Raji (cell line): ENCODE measurements around the gene INO80D.

Source experiments
- POLR2A ChIP-seq: IDR thresholded peaks from 2 replicates; pipeline ENCODE4 v1.6.1; 2011; ENCODE audit warnings: low read depth, low read length, control low read depth; ENCODE audit not compliant: insufficient read depth

The INO80D gene

DNA sequence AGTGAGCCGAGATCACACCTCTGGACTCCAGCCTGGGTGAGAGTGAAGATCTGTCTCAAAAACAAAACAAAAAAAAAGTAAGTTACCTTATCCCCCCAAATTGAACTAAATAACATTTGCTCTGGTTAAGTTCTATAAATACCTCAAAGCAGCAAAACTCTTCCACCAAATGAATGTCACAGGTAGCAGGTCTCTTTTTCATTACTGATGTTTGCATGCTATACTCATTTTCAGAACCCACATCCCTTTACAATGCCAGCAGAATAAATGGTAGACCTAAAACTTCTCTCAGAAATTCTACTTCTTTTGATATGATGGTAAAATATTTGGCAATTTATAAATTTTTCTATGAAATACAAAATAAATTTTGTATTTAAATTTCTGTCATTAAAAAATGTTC lies 22.3 kb downstream of the INO80D start:
- no peak for TF ChIP-seq POLR2A

DNA sequence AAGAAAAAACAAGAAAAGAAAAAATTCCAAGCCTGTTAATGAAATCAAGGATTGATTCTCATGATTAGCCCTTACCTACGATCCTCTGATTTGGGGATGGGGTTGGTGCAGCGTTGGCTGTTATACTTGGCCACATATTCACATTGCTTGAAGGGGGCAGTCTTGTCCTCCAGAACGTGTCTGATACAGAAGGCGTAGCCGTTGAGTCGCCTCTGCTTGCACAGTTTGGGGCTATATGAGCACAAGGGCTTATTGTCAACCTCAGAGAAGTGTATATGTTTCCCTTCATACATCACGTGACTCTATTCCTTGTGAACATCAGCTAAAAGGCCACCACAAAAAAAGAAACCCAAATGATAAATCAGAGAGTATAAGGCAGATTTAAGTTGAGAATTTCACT lies 23.2 kb downstream of the INO80D start:
- TF ChIP-seq POLR2A: no peak

DNA sequence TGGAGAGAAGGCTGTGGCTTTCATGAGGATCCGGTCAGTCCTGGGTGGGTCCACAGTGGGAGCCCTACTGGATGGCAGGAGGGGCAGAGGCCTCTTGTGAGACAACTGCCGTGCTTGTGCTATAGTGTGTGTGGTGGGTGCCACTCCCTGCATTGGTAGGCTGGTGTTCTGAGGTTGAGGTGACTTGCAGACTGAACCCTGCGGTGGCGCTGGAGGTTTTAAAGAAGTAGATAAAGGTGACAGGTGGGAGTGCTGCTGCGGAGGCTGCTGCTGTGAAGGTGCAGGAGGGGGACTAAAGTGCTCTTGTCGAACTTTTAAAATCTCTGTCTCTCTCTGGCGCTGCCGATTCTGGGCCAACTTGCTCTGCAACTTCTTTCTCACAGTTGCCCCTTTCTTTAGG lies 29.7 kb downstream of the INO80D start:
- TF ChIP-seq POLR2A: no peak

- no peak for TF ChIP-seq POLR2A
These were observed 31.0 kb downstream of the INO80D start for GRCh38 chr2:206054952-206055351.

DNA sequence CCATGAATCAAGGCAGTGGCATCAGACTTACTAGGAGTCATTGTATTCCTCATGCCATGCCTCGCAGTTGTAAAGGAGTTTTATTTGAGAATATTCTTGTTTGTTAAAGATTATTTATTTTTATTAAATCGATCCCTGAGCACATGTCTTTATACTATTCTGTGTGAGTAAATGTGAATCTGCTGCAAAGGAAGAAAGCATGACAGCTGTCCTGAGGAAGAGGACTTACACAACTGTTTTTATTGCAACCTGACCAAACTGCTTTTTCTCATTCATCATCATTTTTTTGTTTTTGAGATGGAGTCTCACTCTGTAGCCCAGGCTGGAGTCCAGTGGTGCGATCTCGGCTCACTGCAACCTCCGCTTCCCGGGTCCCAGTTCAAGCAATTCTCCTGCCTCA lies 34.1 kb downstream of the INO80D start:
- no peak for TF ChIP-seq POLR2A

GRCh38 chr2:206049392-206049791 lies 36.6 kb downstream of the INO80D start:
- no peak for TF ChIP-seq POLR2A

DNA sequence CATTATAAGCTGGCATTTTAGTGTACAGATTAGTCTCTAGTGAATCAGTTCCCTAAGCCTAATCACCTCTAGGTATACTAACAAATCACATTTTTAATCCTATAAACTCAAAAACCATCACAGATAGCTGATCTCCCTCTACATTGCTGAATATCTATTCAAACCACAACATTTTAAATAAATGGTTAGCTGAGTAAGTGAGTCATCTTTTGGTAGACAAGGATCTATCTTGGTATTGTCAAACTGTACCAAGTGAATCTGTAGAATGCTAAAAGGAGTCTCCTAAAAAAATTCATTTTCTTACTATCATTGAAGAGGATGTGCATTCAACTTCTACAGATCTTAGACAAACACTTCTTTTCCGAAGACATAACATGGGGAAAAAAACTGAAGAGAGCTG lies 40.7 kb downstream of the INO80D start:
- TF ChIP-seq POLR2A: no peak

GRCh38 chr2:206040525-206040924 lies 45.4 kb downstream of the INO80D start:
- no peak for TF ChIP-seq POLR2A

DNA sequence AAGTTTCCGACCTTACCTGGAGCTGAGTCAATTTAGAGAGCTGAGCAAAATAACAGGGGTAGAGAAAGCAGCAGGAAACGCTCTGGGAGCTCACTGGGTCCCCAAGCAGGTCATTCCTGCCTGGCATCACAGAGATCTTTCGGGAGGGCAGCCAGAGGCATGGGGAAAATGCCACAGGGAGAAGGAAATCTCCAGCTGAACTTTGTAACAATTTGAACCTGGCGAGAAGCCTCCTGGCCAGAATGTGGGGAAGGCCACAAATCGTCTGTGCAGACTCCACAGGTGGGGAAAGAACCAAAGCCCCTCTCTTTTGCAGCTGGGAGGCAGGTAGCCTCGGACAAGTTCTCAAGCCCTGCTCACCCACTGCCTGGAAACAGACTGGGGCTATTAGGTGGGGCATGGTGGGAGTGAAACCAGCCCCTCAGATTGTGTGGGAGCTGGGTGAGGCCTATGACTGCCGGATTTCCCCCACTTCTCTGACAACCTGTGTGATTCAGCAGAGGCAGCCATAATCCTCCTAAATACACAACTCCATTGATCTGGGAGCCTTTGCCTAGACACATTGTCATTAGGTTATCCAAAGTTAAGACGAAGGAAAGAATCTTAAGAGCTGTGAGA lies 53.9 kb downstream of the INO80D start:
- TF ChIP-seq POLR2A: no peak

DNA sequence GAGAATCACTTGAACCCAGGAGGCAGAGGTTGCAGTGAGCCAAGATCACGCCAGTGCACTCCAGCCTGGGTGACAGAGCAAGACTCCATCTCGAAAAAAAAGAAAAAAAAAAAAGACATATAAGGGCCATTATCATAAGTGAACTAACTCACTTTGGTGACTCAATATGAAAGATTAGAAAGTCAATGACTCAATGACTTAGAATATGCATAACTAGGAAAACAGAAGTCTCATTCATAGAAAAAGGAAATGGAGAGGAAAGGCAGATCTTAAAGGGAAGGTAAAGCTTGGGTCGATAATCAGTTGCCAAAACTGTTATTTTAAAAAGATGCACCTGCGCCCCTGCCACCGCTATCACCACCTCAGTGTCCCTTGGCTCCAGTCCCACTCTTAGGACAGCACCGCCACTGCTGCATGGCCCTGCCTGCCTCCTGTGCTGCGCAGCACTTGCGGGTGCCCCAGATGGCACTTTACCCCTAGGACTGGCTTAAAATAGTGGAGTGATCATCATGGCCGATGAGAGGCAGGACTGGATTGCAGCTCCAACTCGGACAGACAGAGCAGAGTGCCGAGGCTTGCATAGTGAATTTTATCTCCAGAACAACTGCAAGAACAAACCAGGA lies 54.7 kb downstream of the INO80D start:
- no peak for TF ChIP-seq POLR2A

GRCh38 chr2:206028101-206028500 lies 57.9 kb downstream of the INO80D start:
- TF ChIP-seq POLR2A: no peak

- TF ChIP-seq POLR2A: no peak
These were observed 62.8 kb downstream of the INO80D start for GRCh38 chr2:206023183-206023582.

GRCh38 chr2:206020171-206020570 lies 65.8 kb downstream of the INO80D start:
- no peak for TF ChIP-seq POLR2A

GRCh38 chr2:206011795-206012194 lies 74.2 kb downstream of the INO80D start:
- no peak for TF ChIP-seq POLR2A

GRCh38 chr2:206011018-206011614 lies 74.9 kb downstream of the INO80D start:
- no peak for TF ChIP-seq POLR2A

- TF ChIP-seq POLR2A: no peak
These were observed 81.8 kb downstream of the INO80D start for GRCh38 chr2:206004004-206004693.
